Mesenteric fat pad (tissue), 1 donor: ENCODE data around the gene IGLL1. TPM values are rescaled to one million over a fixed set of nuclear protein-coding genes. Genes with fewer than 3 reads are reported as not detected.
"Not testable (repeated sequence)": the region's sequence is repeated elsewhere in the genome, so short reads cannot be mapped to it uniquely, and the experiment has no call there.

Source experiments
- DNase-seq: peaks from one replicate; pipeline ENCODE4 v3.0.0-alpha.2; 2020; ENCODE audit warnings: low spot score
- total RNA-seq: library from RNA; stranded (reverse); fragmentation: NEBNext Ultra II Directional; extraction: Animal tissue kit (Norgen Biotek cat#: 25700); gene quantifications from one replicate; pipeline ENCODE4 v1.2.1, GENCODE V29; 2021
- donor health status: DM: yes; HTN: yes; CAD: no.

The IGLL1 gene
- total RNA-seq, 1 donor from 2014 or later: not detected

- no peak for DNase-seq
These were observed 11.8 kb upstream of the IGLL1 start for GRCh38 chr22:23591846-23592245.

- no peak for DNase-seq
These were observed 11.2 kb upstream of the IGLL1 start for GRCh38 chr22:23591201-23591791.

- DNase-seq: no peak
These were observed 3.7 kb upstream of the IGLL1 start for GRCh38 chr22:23583836-23584235.

- no peak for DNase-seq
These were observed 3.1 kb upstream of the IGLL1 start for GRCh38 chr22:23583153-23583552.

- DNase-seq: no peak
These were observed 1.2 kb upstream of the IGLL1 start for GRCh38 chr22:23581260-23581650.

- no peak for DNase-seq
These were observed 628 bp upstream of the IGLL1 start for GRCh38 chr22:23580576-23581259.

- no peak for DNase-seq
These were observed 810 bp downstream of the IGLL1 start for GRCh38 chr22:23579280-23579679.

- DNase-seq: no peak
These were observed 1.8 kb downstream of the IGLL1 start for GRCh38 chr22:23578306-23578705.

GRCh38 chr22:23576681-23577080, 3.4 kb downstream of the IGLL1 start:
- no peak for DNase-seq

- DNase-seq: no peak
These were observed 4.5 kb downstream of the IGLL1 start for GRCh38 chr22:23575601-23576000.

- DNase-seq: no peak
These were observed 5.2 kb downstream of the IGLL1 start for GRCh38 chr22:23574877-23575276.

GRCh38 chr22:23574371-23574811, 5.7 kb downstream of the IGLL1 start:
- no peak for DNase-seq

- DNase-seq: not testable (repeated sequence)
These were observed 6.3 kb downstream of the IGLL1 start for GRCh38 chr22:23573701-23574235.

GRCh38 chr22:23573106-23573505, 7.0 kb downstream of the IGLL1 start:
- DNase-seq: not testable (repeated sequence)

GRCh38 chr22:23571486-23571885, 8.6 kb downstream of the IGLL1 start:
- DNase-seq: no peak

GRCh38 chr22:23570681-23571080, 9.4 kb downstream of the IGLL1 start:
- no peak for DNase-seq

GRCh38 chr22:23569716-23570115, 10.4 kb downstream of the IGLL1 start:
- no peak for DNase-seq

- no peak for DNase-seq
These were observed 10.8 kb downstream of the IGLL1 start for GRCh38 chr22:23569291-23569690.

- DNase-seq: peak; percentile 87
These were observed 13.2 kb downstream of the IGLL1 start for GRCh38 chr22:23566705-23567475.

GRCh38 chr22:23565915-23566704, 14.0 kb downstream of the IGLL1 start:
- peak; percentile 88 for DNase-seq

- peak; percentile 62 for DNase-seq
These were observed 14.7 kb downstream of the IGLL1 start for GRCh38 chr22:23565305-23565914.
